Glutamatergic neuron (in vitro differentiated cells): ENCODE data around the gene CDKN2B. TPM values are rescaled to one million over a fixed set of nuclear protein-coding genes. Genes with fewer than 3 reads are reported as not detected.
A peak's percentile ranks its signal among the peaks of the same experiment; 100 is the strongest.

Source experiments
- DNase-seq: peaks from one replicate; pipeline ENCODE4 v3.0.0; 2022
- H3K27ac Mint-ChIP-seq: one replicate; pipeline ENCODE4 v1.8.0; 2020; ENCODE audit warnings: mild to moderate bottlenecking, mixed read lengths, inconsistent platforms; ENCODE audit not compliant: unreplicated experiment
- H3K27me3 Mint-ChIP-seq: one replicate; pipeline ENCODE4 v1.8.0; 2020; ENCODE audit warnings: mild to moderate bottlenecking, moderate library complexity, mixed read lengths, inconsistent platforms; ENCODE audit not compliant: unreplicated experiment
- H3K36me3 Mint-ChIP-seq: one replicate; pipeline ENCODE4 v1.8.0; 2020; ENCODE audit warnings: mild to moderate bottlenecking, mixed read lengths, inconsistent platforms; ENCODE audit not compliant: unreplicated experiment
- H3K4me1 Mint-ChIP-seq: one replicate; pipeline ENCODE4 v1.8.0; 2020; ENCODE audit warnings: mild to moderate bottlenecking, low read depth, mixed read lengths, inconsistent platforms; ENCODE audit not compliant: unreplicated experiment
- H3K4me3 Mint-ChIP-seq: one replicate; pipeline ENCODE4 v1.8.0; 2020; ENCODE audit warnings: mild to moderate bottlenecking, mixed read lengths, inconsistent platforms; ENCODE audit not compliant: unreplicated experiment
- H3K9me3 Mint-ChIP-seq: one replicate; pipeline ENCODE4 v1.8.0; 2020; ENCODE audit warnings: mild to moderate bottlenecking, moderate library complexity, mixed read lengths, inconsistent platforms; ENCODE audit not compliant: unreplicated experiment
- CTCF ChIP-seq: fragments of 200-600 bp; sonication (generic); IDR thresholded peaks from one replicate; pipeline ENCODE4 v1.5.0; 2021; ENCODE audit not compliant: partially characterized antibody, unreplicated experiment
- total RNA-seq: library from RNA; stranded (reverse); fragmentation: NEBNext Ultra II Directional; extraction: Animal tissue kit (Norgen Biotek cat#: 25700); gene quantifications from one replicate; pipeline ENCODE4 v1.2.1, GENCODE V29; 2021; ENCODE audit not compliant: unreplicated experiment

Gene CDKN2B
- total RNA-seq, 1 donor from 2014 or later, result 0.93 TPM

DNA sequence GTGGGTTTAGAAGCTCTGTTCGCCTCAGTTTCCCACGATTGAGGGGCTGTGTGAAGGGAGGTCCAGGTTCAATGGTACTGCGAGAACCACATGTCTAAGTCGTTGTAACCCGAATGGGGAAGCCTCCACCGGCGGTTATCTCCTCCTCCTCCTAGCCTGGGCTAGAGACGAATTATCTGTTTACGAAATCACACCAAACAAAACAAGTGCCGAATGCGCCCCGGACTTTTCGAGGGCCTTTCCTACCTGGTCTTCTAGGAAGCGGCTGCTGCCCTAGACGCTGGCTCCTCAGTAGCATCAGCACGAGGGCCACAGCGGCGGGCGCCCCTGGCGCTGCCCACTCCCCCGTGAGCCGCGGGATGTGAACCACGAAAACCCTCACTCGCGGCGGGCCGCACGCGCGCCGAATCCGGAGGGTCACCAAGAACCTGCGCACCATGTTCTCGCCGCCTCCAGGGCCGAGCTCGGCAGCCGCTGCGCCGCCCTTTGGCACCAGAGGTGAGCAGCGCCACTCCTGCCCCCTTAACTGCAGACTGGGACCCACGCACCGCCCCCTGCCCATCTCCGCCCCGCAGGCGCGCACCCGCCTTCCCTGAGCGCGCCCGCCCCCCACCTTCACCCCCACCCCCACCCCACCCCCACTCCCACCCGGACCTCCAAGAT, 15.1 kb downstream of the CDKN2B start, which contains the start of gene CDKN2A:
TSS of gene CDKN2A (minus strand) at position 500 of the 663 bp plus-strand sequence.
- H3K36me3 Mint-ChIP-seq, result no peaks in the 10 kb centered on the region
- H3K27ac Mint-ChIP-seq, result no peak within 1 kb of the TSS
- no peak for TF ChIP-seq CTCF
- DNase-seq, result peak; percentile 64
- peaks cover 29% of the 10 kb centered on the region for H3K27me3 Mint-ChIP-seq
- no peaks in the 10 kb centered on the region for H3K4me1 Mint-ChIP-seq
- H3K9me3 Mint-ChIP-seq, result peaks cover 3% of the 10 kb centered on the region
- peak within 1 kb of the TSS; percentile 95 for H3K4me3 Mint-ChIP-seq

DNA sequence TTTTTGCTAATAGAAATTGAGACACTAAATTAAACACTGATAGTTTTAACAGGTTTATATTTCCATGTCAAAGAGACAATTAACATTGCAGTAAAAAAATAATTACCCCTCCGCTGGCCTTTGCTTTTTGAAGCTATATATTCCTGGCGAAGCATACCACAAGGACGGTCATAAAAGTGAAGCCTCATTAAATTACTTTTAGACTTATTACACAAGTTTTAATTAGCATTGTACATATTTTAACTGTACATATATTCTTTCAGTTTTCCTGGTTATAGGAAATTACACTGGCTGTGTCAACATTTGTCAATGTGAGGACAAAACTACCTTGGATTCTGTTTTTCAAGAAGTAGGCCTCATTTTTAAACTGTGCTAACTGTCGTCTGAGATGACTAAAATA, 16.1 kb downstream of the CDKN2B start:
- no peak for DNase-seq
- Mint-ChIP-seq H3K36me3 (no peaks in the 10 kb centered on the region), H3K9me3 (peaks cover 5% of the 10 kb centered on the region), H3K27ac (no peak overlapping the region), H3K4me3 (peak overlapping the region; percentile 8), H3K4me1 (no peaks in the 10 kb centered on the region), H3K27me3 (peaks cover 30% of the 10 kb centered on the region)
- TF ChIP-seq CTCF, result no peak

DNA sequence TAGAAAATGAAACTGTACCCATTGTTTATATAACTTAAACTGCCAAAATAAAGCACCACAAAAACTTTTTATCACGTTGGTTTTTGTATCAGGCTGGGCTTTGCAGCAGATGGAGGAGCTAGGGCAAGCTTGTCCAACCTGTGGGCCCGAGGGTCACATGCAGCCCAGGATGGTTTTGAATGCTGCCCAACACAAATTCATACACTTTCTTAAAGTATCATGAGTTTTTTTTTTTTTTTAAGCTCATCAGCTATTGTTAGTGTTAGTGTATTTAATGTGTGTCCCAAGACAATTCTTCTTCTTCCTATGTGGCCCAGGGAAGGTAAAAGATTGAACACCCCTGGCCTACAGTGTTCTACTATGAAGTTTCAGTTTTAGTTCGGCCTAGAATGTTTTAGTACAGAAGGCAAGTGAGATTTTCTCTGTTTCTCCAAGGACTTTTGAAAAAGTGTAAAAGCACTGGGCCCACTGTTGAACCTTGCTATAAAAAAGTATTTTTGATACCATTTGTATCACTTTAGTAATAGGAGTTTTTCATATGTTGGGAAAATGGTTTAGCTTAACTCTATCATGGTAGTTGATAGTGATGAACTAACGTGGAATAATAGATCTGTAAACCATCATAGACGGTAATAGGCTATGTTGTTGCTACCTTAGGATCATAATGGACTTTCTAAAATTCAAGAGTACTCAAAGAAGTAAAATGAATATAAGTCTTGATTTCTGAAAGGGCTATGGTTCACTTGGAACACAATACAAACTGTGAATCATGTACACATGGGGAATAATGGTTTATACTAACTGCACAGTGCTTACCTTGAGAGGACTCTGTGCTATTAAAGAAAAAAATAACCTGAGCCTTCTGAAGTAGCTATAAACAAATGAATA, 17.8 kb downstream of the CDKN2B start:
- Mint-ChIP-seq H3K4me1 (no peaks in the 10 kb centered on the region), H3K36me3 (no peaks in the 10 kb centered on the region), H3K9me3 (peaks cover 6% of the 10 kb centered on the region), H3K27ac (no peak overlapping the region), H3K27me3 (peaks cover 30% of the 10 kb centered on the region), H3K4me3 (no peak overlapping the region)
- no peak for DNase-seq
- no peak for TF ChIP-seq CTCF

DNA sequence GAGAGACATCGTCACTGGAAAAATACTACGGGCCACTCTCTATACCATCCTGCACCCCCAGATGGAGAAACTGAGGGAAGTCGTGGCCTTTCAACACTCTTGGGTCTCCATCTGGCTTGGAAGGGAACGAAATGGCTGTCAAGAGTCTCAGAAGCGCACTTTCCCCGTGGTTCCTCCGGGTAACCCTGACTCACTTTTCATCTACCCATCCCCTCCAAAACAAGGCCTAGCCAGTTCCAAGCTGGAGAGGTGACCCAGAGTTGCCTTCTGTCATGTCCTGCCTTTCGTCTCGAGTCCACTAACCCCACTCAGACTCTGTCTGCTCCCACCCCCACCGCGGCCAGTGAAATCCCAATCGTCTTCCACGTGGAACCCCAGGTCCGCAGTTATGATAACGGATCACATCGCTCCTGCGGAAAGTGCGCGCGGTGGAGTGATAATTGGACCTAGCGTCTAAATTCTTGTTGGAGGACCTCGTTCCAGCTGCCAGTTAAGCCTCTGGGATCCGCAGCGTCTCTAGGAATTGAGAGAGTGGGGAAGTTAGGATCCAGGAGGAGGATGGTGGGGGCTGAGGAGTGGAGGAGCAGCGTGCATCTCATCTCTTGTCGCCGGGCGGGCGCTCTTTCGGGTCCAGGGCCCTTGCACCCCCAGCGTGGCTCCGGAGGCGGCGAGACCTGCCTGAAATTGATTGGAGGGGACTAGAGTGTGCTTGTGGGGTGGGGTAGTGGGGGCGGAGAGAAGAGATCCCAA, 19.5 kb downstream of the CDKN2B start:
- Mint-ChIP-seq H3K4me3 (no peak overlapping the region), H3K27me3 (peaks cover 26% of the 10 kb centered on the region), H3K36me3 (no peaks in the 10 kb centered on the region), H3K27ac (no peak overlapping the region), H3K4me1 (no peaks in the 10 kb centered on the region), H3K9me3 (peaks cover 6% of the 10 kb centered on the region)
- no peak for DNase-seq
- TF ChIP-seq CTCF, result no peak
